Activated CD8-positive, alpha-beta memory T cell treated with anti-CD3 and anti-CD28 coated beads for 36 hours (primary cell): ENCODE measurements around the gene RUNX3. TPM values are rescaled to one million over a fixed set of nuclear protein-coding genes. Genes with fewer than 3 reads are reported as not detected.

Experiments
- CTCF ChIA-PET: fragments of 350-600 bp; sonication (Branson Sonifier 250); formaldehyde crosslinking; loops from one replicate; lab custom pipeline; 2021; ENCODE audit warnings: antibody characterized with exemption; lab: Charles Lee
- POLR2A ChIA-PET: fragments of 350-600 bp; sonication (Branson Sonifier 250); formaldehyde crosslinking; loops from one replicate; lab custom pipeline; 2021; ENCODE audit warnings: antibody characterized with exemption; lab: Charles Lee
- total RNA-seq, 2 experiments: library from RNA; stranded (reverse); gene quantifications; one replicate each; pipeline ENCODE4 v1.2.3, GENCODE V29; 2021

The RUNX3 gene
- total RNA-seq, 2 experiments from 2014 or later, result 173 to 183 TPM

DNA sequence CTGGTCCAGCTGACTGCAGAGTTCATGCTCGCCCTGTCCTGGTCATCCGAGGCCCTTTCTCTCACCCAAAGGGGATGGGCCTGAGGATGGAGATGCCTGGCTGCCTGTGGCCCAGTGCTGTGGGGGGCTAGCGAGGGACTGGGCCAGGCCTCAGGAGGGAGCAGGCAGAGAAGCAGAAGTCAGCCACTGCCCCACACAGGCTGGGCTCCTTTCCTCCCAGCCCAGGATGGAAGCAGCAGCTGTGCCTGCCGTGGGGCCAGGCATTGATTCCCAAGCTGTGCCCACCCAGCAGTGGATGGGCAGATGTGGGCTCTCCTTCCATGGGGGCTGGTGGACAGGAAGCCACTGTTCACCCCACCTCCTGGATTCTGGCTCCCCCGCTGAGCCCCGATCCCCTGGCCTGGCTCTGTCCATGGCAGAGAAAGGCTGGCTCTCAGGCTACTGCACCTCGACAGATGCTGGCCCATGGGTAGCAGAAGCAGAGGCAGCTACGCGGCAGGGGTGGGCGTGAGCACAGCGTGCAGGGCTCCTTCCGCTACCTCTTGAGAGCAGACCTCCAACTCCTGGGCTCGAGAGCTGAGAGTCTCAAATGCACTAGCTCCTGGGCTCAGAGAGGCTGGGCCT is 24.6 kb downstream of the RUNX3 start:
- POLR2A ChIA-PET, result interaction anchor here (0.6 to 0.9 kb wide), 2 partner anchors 9 to 20 kb away, joined by 3 to 15 read pairs; no protein-coding TSS in a partner anchor
- CTCF ChIA-PET, result no interaction called here

- CTCF ChIA-PET, result no interaction called here
Observed at GRCh38 chr1:24904731-24905354, 25.2 kb downstream of the RUNX3 start.

GRCh38 chr1:24903955-24904730 is 25.9 kb downstream of the RUNX3 start:
- CTCF ChIA-PET, result no interaction called here
- POLR2A ChIA-PET, result no interaction called here

More at GRCh38 chr1:24904731-24905354, 25.2 kb downstream of the RUNX3 start:
- POLR2A ChIA-PET, result no interaction called here

DNA sequence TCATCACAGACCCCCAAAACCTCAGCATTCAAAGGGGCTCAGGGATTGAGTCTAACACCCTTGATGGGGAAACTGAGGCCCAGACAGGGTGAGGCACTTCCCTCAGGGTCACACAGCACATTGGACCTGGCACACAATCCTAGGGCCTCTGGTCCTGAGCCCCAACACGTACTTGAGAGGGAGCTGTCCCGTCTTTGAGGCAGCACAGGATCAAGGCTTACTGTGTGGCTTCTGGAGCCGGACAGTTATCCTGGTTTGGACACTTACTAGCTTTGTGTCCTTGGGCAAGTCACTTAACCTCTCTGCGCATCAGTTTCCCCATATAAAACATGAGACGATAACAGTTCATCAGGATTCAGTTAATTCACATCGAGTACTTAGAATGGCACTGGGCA is 26.5 kb downstream of the RUNX3 start:
- ChIA-PET POLR2A (no interaction called here), CTCF (no interaction called here)

- ChIA-PET CTCF (interaction anchor here (0.9 kb wide), 1 partner anchor 134 kb away, joined by 3 read pairs; no protein-coding TSS in a partner anchor), POLR2A (no interaction called here)
Observed at GRCh38 chr1:24903011-24903461, 27.0 kb downstream of the RUNX3 start.

- CTCF ChIA-PET, result interaction anchor here (0.9 kb wide), 1 partner anchor 135 kb away, joined by 3 read pairs; no protein-coding TSS in a partner anchor
- POLR2A ChIA-PET, result no interaction called here
Observed at GRCh38 chr1:24902471-24902891, 27.6 kb downstream of the RUNX3 start.

DNA sequence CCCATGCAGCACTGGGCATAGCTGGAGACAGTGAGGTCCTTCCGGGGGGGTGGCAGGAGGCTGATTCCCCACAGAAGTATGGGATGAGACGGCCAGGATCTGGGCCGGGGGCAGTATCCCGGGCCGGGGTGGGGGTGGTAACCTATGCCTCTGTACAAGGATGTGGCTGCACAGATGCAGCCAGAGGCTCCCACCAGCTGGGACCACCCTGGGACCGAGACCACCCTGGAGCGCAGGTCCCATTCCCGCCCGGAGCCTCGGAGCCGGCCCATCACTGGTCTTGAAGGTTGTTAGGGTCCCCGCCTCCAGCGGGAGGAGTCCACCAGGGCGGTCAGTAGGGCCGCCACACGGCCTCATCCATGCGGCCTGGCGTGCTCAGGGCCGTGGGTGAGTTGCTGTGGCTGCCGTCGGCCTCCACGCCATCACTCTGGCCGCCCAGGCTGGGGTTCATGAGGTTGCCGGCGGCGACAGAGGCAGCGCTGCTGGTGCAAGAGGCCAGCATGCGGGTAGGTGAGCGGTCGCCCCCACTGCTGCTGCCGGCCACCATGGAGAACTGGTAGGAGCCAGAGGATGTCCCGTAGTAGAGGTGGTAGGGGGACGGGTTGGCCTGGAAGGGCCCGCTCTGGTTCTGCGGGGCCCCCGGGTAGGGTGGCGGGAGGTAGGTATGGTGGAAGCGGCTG is 28.1 kb downstream of the RUNX3 start:
- ChIA-PET POLR2A (interaction anchor here (0.6 to 1.0 kb wide), 2 partner anchors 9 to 287 kb away, joined by 3 to 8 read pairs; no protein-coding TSS in a partner anchor), CTCF (interaction anchor here (0.6 kb wide), 2 partner anchors 33 to 52 kb away, joined by 3 read pairs; no protein-coding TSS in a partner anchor)

DNA sequence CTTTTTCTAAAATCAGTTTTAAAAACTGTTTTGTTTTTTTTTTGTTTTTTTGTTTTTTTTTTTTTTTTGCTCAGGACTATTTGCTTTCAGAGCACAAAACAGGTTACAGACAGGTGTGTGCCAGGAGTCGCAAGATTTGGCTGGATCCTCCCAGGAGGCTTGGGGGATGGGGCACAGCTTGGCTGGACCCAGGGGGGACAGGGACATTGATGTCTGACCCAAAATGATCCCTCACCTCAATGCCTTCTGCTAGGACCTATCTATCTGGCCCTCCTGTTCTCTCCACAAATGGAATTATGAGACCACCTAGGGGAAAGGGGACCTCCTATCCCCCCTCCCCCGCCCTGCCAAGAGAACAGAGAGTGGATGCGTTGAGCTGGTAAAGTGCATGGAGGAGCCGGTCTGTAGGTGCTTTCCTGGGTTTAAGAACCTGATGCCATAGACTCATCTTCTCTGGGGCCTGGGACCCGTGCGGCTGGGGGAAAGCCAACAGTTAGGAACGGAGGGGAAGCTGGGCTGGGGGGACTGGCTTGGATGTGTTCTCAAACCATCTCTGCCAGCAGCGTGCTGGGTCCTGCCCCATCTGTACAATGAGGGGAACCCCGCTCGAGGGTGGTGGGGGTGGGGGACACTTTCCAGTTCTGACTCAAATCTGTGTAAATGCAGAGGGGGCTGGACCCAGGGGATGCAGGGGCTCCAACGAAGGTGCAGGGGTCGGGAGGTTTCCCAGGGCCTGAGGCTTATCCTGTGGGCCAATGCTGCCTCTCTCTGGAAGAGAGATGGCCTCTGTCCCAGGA is 28.9 kb downstream of the RUNX3 start:
- POLR2A ChIA-PET, result interaction anchor here (0.6 to 1.0 kb wide), 4 partner anchors 10 to 288 kb away, joined by 3 to 8 read pairs (median 4); no protein-coding TSS in a partner anchor
- CTCF ChIA-PET, result interaction anchor here (0.6 kb wide), 3 partner anchors 32 to 90 kb away, joined by 3 to 4 read pairs (median 3); no protein-coding TSS in a partner anchor

GRCh38 chr1:24900486-24900849 is 29.6 kb downstream of the RUNX3 start:
- POLR2A ChIA-PET, result interaction anchor here (0.6 to 0.9 kb wide), 2 partner anchors 29 to 30 kb away, joined by 3 to 4 read pairs; no protein-coding TSS in a partner anchor
- CTCF ChIA-PET, result interaction anchor here (0.6 kb wide), 1 partner anchor 91 kb away, joined by 4 read pairs; no protein-coding TSS in a partner anchor

GRCh38 chr1:24899581-24900485 is 30.2 kb downstream of the RUNX3 start:
- ChIA-PET CTCF (interaction anchor here (0.6 to 1.6 kb wide), 2 partner anchors 52 to 92 kb away, joined by 4 to 8 read pairs; no protein-coding TSS in a partner anchor), POLR2A (interaction anchor here (0.6 to 0.9 kb wide), 2 partner anchors 29 to 31 kb away, joined by 3 to 4 read pairs; no protein-coding TSS in a partner anchor)

- POLR2A ChIA-PET, result interaction anchor here (0.9 kb wide), 1 partner anchor 49 kb away, joined by 3 read pairs; no protein-coding TSS in a partner anchor
- CTCF ChIA-PET, result interaction anchor here (1.1 to 1.8 kb wide), 4 partner anchors 12 to 51 kb away, joined by 3 to 8 read pairs (median 5); no protein-coding TSS in a partner anchor
Observed at GRCh38 chr1:24898909-24899439, 31.1 kb downstream of the RUNX3 start.

- CTCF ChIA-PET, result interaction anchor here (0.9 to 1.8 kb wide), 7 partner anchors 13 to 306 kb away, joined by 3 to 8 read pairs (median 3); no protein-coding TSS in a partner anchor
- POLR2A ChIA-PET, result interaction anchor here (0.9 kb wide), 2 partner anchors 29 to 48 kb away, joined by 3 to 5 read pairs; no protein-coding TSS in a partner anchor
Observed at GRCh38 chr1:24898152-24898908, 31.7 kb downstream of the RUNX3 start.

DNA sequence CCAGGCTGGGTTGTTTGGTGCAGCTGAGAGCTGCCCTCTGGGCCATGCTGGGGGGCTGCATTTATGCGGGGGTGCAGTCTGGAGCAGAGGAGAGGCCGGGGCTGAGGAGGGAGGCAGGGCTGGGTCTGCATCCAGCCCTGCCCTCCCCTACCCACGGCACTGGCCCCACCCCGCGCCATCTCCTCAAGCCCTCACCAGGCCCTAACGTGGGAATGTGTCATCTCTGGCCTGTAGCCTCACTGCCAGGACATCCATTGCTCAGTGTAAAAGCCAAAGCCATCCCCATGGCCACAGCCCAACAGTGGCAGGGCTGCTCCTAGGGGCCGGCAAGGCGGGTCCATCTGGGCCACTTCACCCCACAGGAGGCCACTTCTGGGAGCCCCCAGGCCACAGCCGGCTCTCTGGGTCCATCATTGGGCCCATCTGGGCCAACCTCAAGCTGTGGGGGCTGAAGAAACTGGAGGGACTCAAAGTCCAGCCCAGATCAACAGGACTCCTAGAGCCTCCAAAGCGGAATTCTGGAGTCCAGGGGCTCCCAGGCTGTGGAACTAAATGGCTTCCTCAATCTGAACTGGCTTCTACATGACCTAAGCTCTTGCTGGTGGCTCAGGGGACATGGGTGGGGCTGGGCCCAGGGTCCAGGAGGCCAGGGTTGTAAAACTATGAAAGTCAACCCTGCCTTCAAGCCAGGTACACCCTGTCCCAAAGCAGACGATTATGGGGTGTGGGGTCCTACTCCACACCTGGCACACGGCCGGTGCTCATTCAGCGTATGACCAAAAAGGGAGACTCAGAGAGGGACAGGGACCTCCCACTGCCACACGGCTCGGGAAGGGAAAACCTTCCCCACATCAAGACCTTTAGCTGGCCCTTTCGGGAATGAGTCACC is 32.6 kb downstream of the RUNX3 start:
- ChIA-PET POLR2A (interaction anchor here (0.8 to 0.9 kb wide), 2 partner anchors 8 to 30 kb away, joined by 3 to 5 read pairs; no protein-coding TSS in a partner anchor), CTCF (interaction anchor here (0.9 to 1.9 kb wide), 7 partner anchors 14 to 307 kb away, joined by 3 to 5 read pairs (median 3); no protein-coding TSS in a partner anchor)

GRCh38 chr1:24896596-24897262 is 33.3 kb downstream of the RUNX3 start:
- CTCF ChIA-PET, result interaction anchor here (1.5 to 1.9 kb wide), 2 partner anchors 203 to 208 kb away, joined by 3 to 4 read pairs; no protein-coding TSS in a partner anchor
- POLR2A ChIA-PET, result interaction anchor here (0.8 kb wide), 1 partner anchor 9 kb away, joined by 3 read pairs; no protein-coding TSS in a partner anchor
